ENCODE data around the gene C12orf60. TPM values are rescaled to one million over a fixed set of nuclear protein-coding genes. Genes with fewer than 3 reads are reported as not detected.

C12orf60 gene
- total and polyA plus RNA-seq, 3 donors from 2014 or later: 5.3 to 20.6 (median 11.7) TPM

DNA sequence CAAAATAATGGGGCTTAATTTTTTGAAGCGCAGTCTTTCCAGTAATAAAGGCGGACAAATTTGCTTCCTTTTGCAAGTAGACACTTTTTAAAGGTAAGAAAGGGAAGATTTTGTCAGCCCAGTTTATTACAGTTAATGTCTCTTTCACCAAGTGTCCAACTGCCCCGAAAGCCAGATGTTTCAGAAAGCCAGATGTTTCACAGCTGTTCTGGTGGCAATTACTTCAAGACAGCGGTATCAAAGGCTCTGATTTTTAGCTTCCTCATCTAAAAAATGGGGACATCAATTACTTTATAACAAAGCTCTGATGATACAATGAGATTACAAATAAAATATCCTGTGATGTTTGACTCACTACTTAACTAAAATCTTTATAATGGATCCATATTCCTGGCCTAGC is 1.2 kb upstream of the C12orf60 start:
- H3K27me3 ChIP-seq: no peaks in the 10 kb centered on the region
- TF ChIP-seq, protein P1, sequence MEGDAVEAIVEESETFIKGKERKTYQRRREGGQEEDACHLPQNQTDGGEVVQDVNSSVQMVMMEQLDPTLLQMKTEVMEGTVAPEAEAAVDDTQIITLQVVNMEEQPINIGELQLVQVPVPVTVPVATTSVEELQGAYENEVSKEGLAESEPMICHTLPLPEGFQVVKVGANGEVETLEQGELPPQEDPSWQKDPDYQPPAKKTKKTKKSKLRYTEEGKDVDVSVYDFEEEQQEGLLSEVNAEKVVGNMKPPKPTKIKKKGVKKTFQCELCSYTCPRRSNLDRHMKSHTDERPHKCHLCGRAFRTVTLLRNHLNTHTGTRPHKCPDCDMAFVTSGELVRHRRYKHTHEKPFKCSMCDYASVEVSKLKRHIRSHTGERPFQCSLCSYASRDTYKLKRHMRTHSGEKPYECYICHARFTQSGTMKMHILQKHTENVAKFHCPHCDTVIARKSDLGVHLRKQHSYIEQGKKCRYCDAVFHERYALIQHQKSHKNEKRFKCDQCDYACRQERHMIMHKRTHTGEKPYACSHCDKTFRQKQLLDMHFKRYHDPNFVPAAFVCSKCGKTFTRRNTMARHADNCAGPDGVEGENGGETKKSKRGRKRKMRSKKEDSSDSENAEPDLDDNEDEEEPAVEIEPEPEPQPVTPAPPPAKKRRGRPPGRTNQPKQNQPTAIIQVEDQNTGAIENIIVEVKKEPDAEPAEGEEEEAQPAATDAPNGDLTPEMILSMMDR (IDR thresholded peaks at IDR 0.05): no peak
- no peak for TF ChIP-seq POLR2A (IDR thresholded peaks at IDR 0.05)
- peaks cover 10% of the 10 kb centered on the region for H3K4me1 ChIP-seq
- no peaks in the 10 kb centered on the region for H3K9me3 ChIP-seq
- 47 to 51% methylated on average over 4 of the region's 4 CpGs for WGBS, 2 donors
- H3K4me3 ChIP-seq: peak overlapping the region; percentile 87 to 94
- intact Hi-C loops (cut with DNase I; ENCODE audit: low total_unique reads): no loop called here
- H3K36me3 ChIP-seq (ENCODE audit: low read depth, missing control alignments): no peaks in the 10 kb centered on the region
- H3K27ac ChIP-seq: peak overlapping the region; percentile 93 to 96
- no peak for DNase-seq

DNA sequence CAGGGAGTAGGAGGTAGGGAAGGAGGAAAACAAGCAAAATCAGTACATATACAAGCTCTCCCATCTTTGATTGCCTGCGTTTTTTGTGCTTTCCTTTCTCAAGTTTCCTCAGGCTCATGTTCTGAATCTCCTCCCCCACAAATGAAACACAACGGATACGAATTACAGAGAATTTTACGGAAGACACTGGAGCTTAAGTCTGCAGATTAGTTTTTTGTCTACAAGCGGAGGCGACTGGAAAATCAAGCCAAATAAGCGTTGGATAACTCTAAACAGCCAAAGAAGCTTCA is 804 bp upstream of the C12orf60 start:
- peak overlapping the region; percentile 87 to 94 for H3K4me3 ChIP-seq
- peaks cover 10% of the 10 kb centered on the region for H3K4me1 ChIP-seq
- 0% methylated on average over 7 of the region's 7 CpGs for WGBS, 2 donors
- no peaks in the 10 kb centered on the region for H3K9me3 ChIP-seq
- no peaks in the 10 kb centered on the region for H3K36me3 ChIP-seq (ENCODE audit: low read depth, missing control alignments)
- DNase-seq: no peak
- H3K27ac ChIP-seq: peak overlapping the region; percentile 93 to 96
- H3K27me3 ChIP-seq: no peaks in the 10 kb centered on the region
- intact Hi-C loops (cut with DNase I; ENCODE audit: low total_unique reads): no loop called here
- no peak for TF ChIP-seq POLR2A (IDR thresholded peaks at IDR 0.05)
- TF ChIP-seq, protein P1 (IDR thresholded peaks at IDR 0.05): no peak

DNA sequence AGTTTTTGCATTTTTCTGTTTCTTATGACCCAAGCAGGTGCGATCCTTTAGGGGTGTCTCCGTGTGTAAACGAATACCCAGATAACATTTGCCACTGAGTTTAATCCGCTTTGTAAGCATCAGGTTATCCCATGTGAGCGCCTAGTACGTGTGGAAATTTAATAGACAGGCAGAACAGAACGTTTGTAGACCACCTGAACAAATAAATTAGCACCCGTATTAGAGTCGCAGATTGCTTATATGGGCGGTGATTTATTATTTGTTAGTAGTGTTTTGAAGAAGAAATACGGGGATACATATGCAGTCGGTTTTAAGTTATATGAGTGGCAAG is 325 bp downstream of the C12orf60 start:
- H3K4me1 ChIP-seq: peaks cover 10% of the 10 kb centered on the region
- no peaks in the 10 kb centered on the region for H3K9me3 ChIP-seq
- H3K4me3 ChIP-seq: peak overlapping the region; percentile 87 to 94
- H3K36me3 ChIP-seq (ENCODE audit: low read depth, missing control alignments): no peaks in the 10 kb centered on the region
- 0 to 1% methylated on average over 12 of the region's 12 CpGs for WGBS, 2 donors
- no peaks in the 10 kb centered on the region for H3K27me3 ChIP-seq
- intact Hi-C loops (cut with DNase I; ENCODE audit: low total_unique reads): no loop called here
- no peak for TF ChIP-seq POLR2A (IDR thresholded peaks at IDR 0.05)
- TF ChIP-seq, protein P1 (IDR thresholded peaks at IDR 0.05): no peak
- H3K27ac ChIP-seq: peak overlapping the region; percentile 93 to 96
- DNase-seq: no peak

DNA sequence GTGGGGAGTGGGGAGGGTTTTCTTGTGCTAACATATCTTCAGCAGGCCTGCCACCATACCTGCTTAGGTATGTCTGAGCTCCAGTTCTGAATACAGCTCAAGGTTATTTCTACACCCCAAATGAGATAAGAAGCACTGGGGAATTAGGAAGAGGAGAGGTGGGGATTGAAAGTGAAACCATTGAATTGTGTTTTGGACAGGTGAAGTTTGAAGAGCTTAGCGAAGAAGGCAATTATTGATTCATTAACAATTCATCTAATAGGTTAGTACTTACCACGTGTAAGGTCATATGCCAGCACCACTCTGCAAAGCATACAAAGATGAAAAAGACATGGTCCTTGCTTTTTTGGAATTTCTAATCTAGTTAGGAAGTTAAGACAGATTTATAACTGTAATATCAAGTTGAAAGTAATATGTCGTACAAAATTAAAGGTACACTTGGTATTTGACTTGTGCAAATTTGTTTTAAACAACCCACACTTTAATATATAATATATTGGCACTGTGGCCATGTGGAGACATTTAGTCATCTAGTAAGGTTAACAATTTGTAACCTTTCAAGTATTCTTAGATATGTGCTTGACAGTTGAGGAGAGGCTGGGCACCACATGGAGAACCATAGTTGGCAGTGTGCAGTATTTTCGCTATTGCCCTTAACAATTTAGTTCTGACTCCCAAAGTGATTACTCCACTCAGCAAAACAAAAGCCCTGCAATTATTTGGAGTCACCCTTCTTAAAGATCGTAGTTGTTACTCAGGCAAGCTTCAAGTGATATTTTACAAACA is 6.9 kb downstream of the C12orf60 start:
- H3K27ac ChIP-seq: no peak overlapping the region
- no peak overlapping the region for H3K4me3 ChIP-seq
- 91 to 95% methylated on average over 5 of the region's 5 CpGs for WGBS, 2 donors
- no peaks in the 10 kb centered on the region for H3K27me3 ChIP-seq
- intact Hi-C loops (cut with DNase I; ENCODE audit: low total_unique reads): no loop called here
- no peaks in the 10 kb centered on the region for H3K9me3 ChIP-seq
- TF ChIP-seq, protein P1 (IDR thresholded peaks at IDR 0.05): no peak
- TF ChIP-seq POLR2A (IDR thresholded peaks at IDR 0.05): no peak
- no peaks in the 10 kb centered on the region for H3K4me1 ChIP-seq
- no peaks in the 10 kb centered on the region for H3K36me3 ChIP-seq (ENCODE audit: low read depth, missing control alignments)
- DNase-seq: no peak

DNA sequence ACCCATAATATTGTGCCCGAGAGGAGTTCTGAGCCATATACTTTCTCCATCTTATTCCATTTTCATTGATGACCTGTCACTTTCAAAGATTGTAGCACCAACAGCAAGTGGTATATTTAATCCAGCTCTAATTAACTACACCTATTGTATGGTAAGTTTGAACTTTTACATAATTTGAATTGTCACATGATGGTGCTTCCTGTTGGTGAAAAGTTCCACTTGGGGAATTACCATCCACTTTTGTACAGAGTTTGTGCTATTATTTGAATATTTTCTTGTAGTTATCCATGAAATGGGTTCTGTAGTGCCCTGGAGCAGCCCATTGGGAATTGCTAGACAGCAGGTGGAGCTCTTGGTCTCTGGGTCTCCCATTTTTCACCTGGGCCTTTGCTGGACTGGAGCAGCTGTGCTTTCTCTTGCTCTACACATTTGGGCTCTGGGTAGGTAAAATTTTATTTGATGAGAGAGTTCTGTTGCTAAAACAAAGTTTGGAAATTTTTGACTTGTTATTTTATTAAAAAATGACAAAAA is 7.5 kb downstream of the C12orf60 start:
- H3K9me3 ChIP-seq: no peaks in the 10 kb centered on the region
- H3K4me3 ChIP-seq: no peak overlapping the region
- H3K27ac ChIP-seq: no peak overlapping the region
- intact Hi-C loops (cut with DNase I; ENCODE audit: low total_unique reads): no loop called here
- H3K36me3 ChIP-seq (ENCODE audit: low read depth, missing control alignments): no peaks in the 10 kb centered on the region
- DNase-seq: no peak
- no peaks in the 10 kb centered on the region for H3K27me3 ChIP-seq
- WGBS, 2 donors: 87 to 92% methylated on average over 1 of the region's 1 CpG
- no peaks in the 10 kb centered on the region for H3K4me1 ChIP-seq
- TF ChIP-seq, protein P1 (IDR thresholded peaks at IDR 0.05): no peak
- TF ChIP-seq POLR2A (IDR thresholded peaks at IDR 0.05): no peak
